ENCODE data around the gene BLTP2. TPM values are rescaled to one million over a fixed set of nuclear protein-coding genes. Genes with fewer than 3 reads are reported as not detected.
A peak's percentile ranks its signal among the peaks of the same experiment; 100 is the strongest.
"Not testable (repeated sequence)": the region's sequence is repeated elsewhere in the genome, so short reads cannot be mapped to it uniquely, and the experiment has no call there.

BLTP2 gene
- total RNA-seq, 2 donors from 2014 or later = 109 TPM

- no peak for ATAC-seq (replicated peaks in 1 of 2)
- H3K36me3 Mint-ChIP-seq (ENCODE audit: insufficient read depth in 2 of 2) = peaks cover 8 to 19% of the 10 kb centered on the region in 2 donors
Measured at GRCh38 chr17:28662527-28662829, 17.5 kb upstream of the BLTP2 start.

GRCh38 chr17:28661635-28662526, 16.9 kb upstream of the BLTP2 start, which contains the start of the genes SDF2 and SUPT6H:
Gene SDF2, minus strand, starts transcription at chr17:28661906. Its CDS starts 30 bp downstream, at chr17:28661876.
Gene SUPT6H, plus strand, starts transcription at chr17:28662205. Its CDS starts 11,197 bp downstream, at chr17:28673402.
- H3K4me3 Mint-ChIP-seq = peak within 1 kb of the TSS; percentile 92 to 95
- peaks cover 8 to 19% of the 10 kb centered on the region in 2 donors for H3K36me3 Mint-ChIP-seq (ENCODE audit: insufficient read depth in 2 of 2)
- ATAC-seq (replicated peaks in 1 of 2) (peak; percentile 90 to 91), DNase-seq (peak; percentile 96 to 97)
- peaks cover 51% of the 10 kb centered on the region for H3K4me1 Mint-ChIP-seq (ENCODE audit: low read depth)
- no peaks in the 10 kb centered on the region for H3K27me3 Mint-ChIP-seq (ENCODE audit: low read depth)
- peak within 1 kb of the TSS; percentile 99 for H3K27ac Mint-ChIP-seq
- no peaks in the 10 kb centered on the region for H3K9me3 Mint-ChIP-seq

More at GRCh38 chr17:28662527-28662829, 17.5 kb upstream of the BLTP2 start:
- Mint-ChIP-seq H3K4me3 (peak overlapping the region; percentile 92 to 95), H3K27ac (peak overlapping the region; percentile 99), H3K4me1 (ENCODE audit: low read depth) (peaks cover 52% of the 10 kb centered on the region), H3K27me3 (ENCODE audit: low read depth) (no peaks in the 10 kb centered on the region), H3K9me3 (no peaks in the 10 kb centered on the region)
- DNase-seq = no peak

- H3K9me3 Mint-ChIP-seq; DNase-seq; ATAC-seq (replicated peaks in 1 of 2); H3K4me3 Mint-ChIP-seq; H3K27ac Mint-ChIP-seq; H3K27me3 Mint-ChIP-seq (ENCODE audit: low read depth): not testable (repeated sequence)
- peaks cover 4 to 14% of the 10 kb centered on the region in 2 donors for H3K36me3 Mint-ChIP-seq (ENCODE audit: insufficient read depth in 2 of 2)
- peaks cover 34% of the 10 kb centered on the region for H3K4me1 Mint-ChIP-seq (ENCODE audit: low read depth)
Measured at GRCh38 chr17:28659497-28659881, 14.5 kb upstream of the BLTP2 start.

GRCh38 chr17:28658766-28659496, 14.0 kb upstream of the BLTP2 start:
- not testable (repeated sequence) for H3K9me3 Mint-ChIP-seq; H3K27me3 Mint-ChIP-seq (ENCODE audit: low read depth); ATAC-seq (replicated peaks in 1 of 2); H3K27ac Mint-ChIP-seq; DNase-seq; H3K4me3 Mint-ChIP-seq
- Mint-ChIP-seq H3K4me1 (ENCODE audit: low read depth) (peaks cover 29% of the 10 kb centered on the region), H3K36me3 (ENCODE audit: insufficient read depth in 2 of 2) (peaks cover 4 to 14% of the 10 kb centered on the region in 2 donors)

- not testable (repeated sequence) for H3K4me3 Mint-ChIP-seq; H3K27ac Mint-ChIP-seq; ATAC-seq (replicated peaks in 1 of 2); H3K9me3 Mint-ChIP-seq; DNase-seq; H3K27me3 Mint-ChIP-seq (ENCODE audit: low read depth)
- H3K36me3 Mint-ChIP-seq (ENCODE audit: insufficient read depth in 2 of 2) = peaks cover 4 to 11% of the 10 kb centered on the region in 2 donors
- H3K4me1 Mint-ChIP-seq (ENCODE audit: low read depth) = peaks cover 23% of the 10 kb centered on the region
Measured at GRCh38 chr17:28658342-28658741, 13.4 kb upstream of the BLTP2 start.

- H3K27me3 Mint-ChIP-seq (ENCODE audit: low read depth) = no peaks in the 10 kb centered on the region
- peaks cover 4 to 11% of the 10 kb centered on the region in 2 donors for H3K36me3 Mint-ChIP-seq (ENCODE audit: insufficient read depth in 2 of 2)
- H3K4me1 Mint-ChIP-seq (ENCODE audit: low read depth) = peaks cover 17% of the 10 kb centered on the region
- no peak for ATAC-seq (replicated peaks in 1 of 2)
- DNase-seq = no peak
- H3K27ac Mint-ChIP-seq = no peak overlapping the region
- no peak overlapping the region for H3K4me3 Mint-ChIP-seq
- H3K9me3 Mint-ChIP-seq = no peaks in the 10 kb centered on the region
Measured at GRCh38 chr17:28657756-28658155, 12.8 kb upstream of the BLTP2 start.

- peak in 1 of 2 donors; percentile 61 for ATAC-seq (replicated peaks in 1 of 2)
- no peaks in the 10 kb centered on the region for H3K9me3 Mint-ChIP-seq
- no peak overlapping the region for H3K4me3 Mint-ChIP-seq
- no peak overlapping the region for H3K27ac Mint-ChIP-seq
- DNase-seq = no peak
- peaks cover 0 to 8% of the 10 kb centered on the region in 2 donors for H3K36me3 Mint-ChIP-seq (ENCODE audit: insufficient read depth in 2 of 2)
- H3K4me1 Mint-ChIP-seq (ENCODE audit: low read depth) = peaks cover 4% of the 10 kb centered on the region
- H3K27me3 Mint-ChIP-seq (ENCODE audit: low read depth) = no peaks in the 10 kb centered on the region
Measured at GRCh38 chr17:28655160-28655559, 10.2 kb upstream of the BLTP2 start.

- Mint-ChIP-seq H3K9me3 (no peaks in the 10 kb centered on the region), H3K4me3 (no peak overlapping the region), H3K27me3 (ENCODE audit: low read depth) (no peaks in the 10 kb centered on the region), H3K36me3 (ENCODE audit: insufficient read depth in 2 of 2) (peaks cover 4 to 7% of the 10 kb centered on the region in 2 donors), H3K27ac (no peak overlapping the region), H3K4me1 (ENCODE audit: low read depth) (peaks cover 31% of the 10 kb centered on the region)
- DNase-seq = no peak
- ATAC-seq (replicated peaks in 1 of 2) = no peak
Measured at GRCh38 chr17:28648698-28649097, 3.7 kb upstream of the BLTP2 start.

- peak overlapping the region; percentile 86 to 91 for H3K4me3 Mint-ChIP-seq
- peaks cover 48% of the 10 kb centered on the region for H3K4me1 Mint-ChIP-seq (ENCODE audit: low read depth)
- peak overlapping the region; percentile 50 for H3K27ac Mint-ChIP-seq
- peaks cover 4 to 16% of the 10 kb centered on the region in 2 donors for H3K36me3 Mint-ChIP-seq (ENCODE audit: insufficient read depth in 2 of 2)
- ATAC-seq (replicated peaks in 1 of 2) (no peak), DNase-seq (peak in 1 of 2 donors; percentile 8)
- H3K9me3 Mint-ChIP-seq = no peaks in the 10 kb centered on the region
- no peaks in the 10 kb centered on the region for H3K27me3 Mint-ChIP-seq (ENCODE audit: low read depth)
Measured at GRCh38 chr17:28646039-28646754, 1.2 kb upstream of the BLTP2 start.

- H3K36me3 Mint-ChIP-seq (ENCODE audit: insufficient read depth in 2 of 2) = peaks cover 4 to 17% of the 10 kb centered on the region in 2 donors
- H3K27ac Mint-ChIP-seq = peak overlapping the region; percentile 50
- H3K27me3 Mint-ChIP-seq (ENCODE audit: low read depth) = no peaks in the 10 kb centered on the region
- ATAC-seq (replicated peaks in 1 of 2) = no peak
- peaks cover 48% of the 10 kb centered on the region for H3K4me1 Mint-ChIP-seq (ENCODE audit: low read depth)
- peak overlapping the region; percentile 86 to 91 for H3K4me3 Mint-ChIP-seq
- H3K9me3 Mint-ChIP-seq = no peaks in the 10 kb centered on the region
- DNase-seq = no peak
Measured at GRCh38 chr17:28645576-28645939, 600 bp upstream of the BLTP2 start.

GRCh38 chr17:28643983-28644786, 773 bp downstream of the BLTP2 start:
- peaks cover 51% of the 10 kb centered on the region for H3K4me1 Mint-ChIP-seq (ENCODE audit: low read depth)
- H3K27me3 Mint-ChIP-seq (ENCODE audit: low read depth) = no peaks in the 10 kb centered on the region

GRCh38 chr17:28641579-28641978, 3.4 kb downstream of the BLTP2 start:
- DNase-seq (no peak), ATAC-seq (replicated peaks in 1 of 2) (no peak)
- Mint-ChIP-seq H3K27ac (no peak overlapping the region), H3K27me3 (ENCODE audit: low read depth) (no peaks in the 10 kb centered on the region), H3K4me3 (no peak overlapping the region), H3K9me3 (no peaks in the 10 kb centered on the region), H3K4me1 (ENCODE audit: low read depth) (peaks cover 59% of the 10 kb centered on the region), H3K36me3 (ENCODE audit: insufficient read depth in 2 of 2) (peaks cover 15 to 34% of the 10 kb centered on the region in 2 donors)

More at GRCh38 chr17:28643983-28644786, 773 bp downstream of the BLTP2 start:
- H3K36me3 Mint-ChIP-seq (ENCODE audit: insufficient read depth in 2 of 2) = peaks cover 6 to 23% of the 10 kb centered on the region in 2 donors
- H3K4me3 Mint-ChIP-seq = peak overlapping the region; percentile 86 to 91
- peak in 1 of 2 donors; percentile 0 for ATAC-seq (replicated peaks in 1 of 2)
- peak; percentile 28 to 32 for DNase-seq
- peak overlapping the region; percentile 82 for H3K27ac Mint-ChIP-seq
- H3K9me3 Mint-ChIP-seq = no peaks in the 10 kb centered on the region

All from activated T-cell treated with anti-CD3 and anti-CD28 coated beads, Interleukin-2, amount 50 U/mL, for 72 hours (primary cell).